ENCODE results near the gene RNF8.
"Not testable (repeated sequence)": the region's sequence is repeated elsewhere in the genome, so short reads cannot be mapped to it uniquely, and the experiment has no call there.

RNF8 gene

DNA sequence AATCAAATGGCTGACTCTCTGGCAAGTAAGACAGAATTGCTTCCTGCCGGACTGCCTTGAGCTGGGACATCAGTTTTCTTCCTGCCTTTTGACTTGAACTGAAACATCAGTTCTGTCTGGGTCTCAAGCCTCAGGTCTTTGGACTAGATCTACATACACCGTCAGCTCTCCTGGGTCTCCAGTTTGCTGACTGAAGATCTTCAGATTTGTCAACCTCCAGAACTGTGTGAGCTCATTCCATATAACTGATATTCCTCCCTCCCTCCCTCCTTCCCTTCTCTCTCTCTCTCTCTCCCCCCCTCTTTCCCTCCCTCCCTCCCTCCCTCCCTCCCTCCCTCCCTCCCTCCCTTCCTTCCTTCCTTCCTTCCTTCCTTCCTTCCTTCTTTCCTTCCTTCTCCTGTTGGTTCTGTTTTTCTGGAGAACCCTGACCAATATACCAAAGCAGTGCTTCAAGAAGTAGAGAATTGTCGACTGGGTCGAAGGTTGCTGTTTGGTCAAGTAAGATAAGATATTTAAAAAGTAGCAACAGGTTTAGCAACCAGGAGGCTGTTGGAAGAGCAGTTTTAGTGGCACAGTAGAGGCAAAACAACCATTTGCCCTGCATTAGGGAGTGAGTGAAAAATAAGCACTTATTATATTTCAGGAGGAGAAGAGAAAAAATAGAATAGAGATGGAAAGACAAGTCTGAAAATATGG, 46.2 kb downstream of the RNF8 start:
- no peak for DNase-seq (ENCODE audit: low spot score)

DNA sequence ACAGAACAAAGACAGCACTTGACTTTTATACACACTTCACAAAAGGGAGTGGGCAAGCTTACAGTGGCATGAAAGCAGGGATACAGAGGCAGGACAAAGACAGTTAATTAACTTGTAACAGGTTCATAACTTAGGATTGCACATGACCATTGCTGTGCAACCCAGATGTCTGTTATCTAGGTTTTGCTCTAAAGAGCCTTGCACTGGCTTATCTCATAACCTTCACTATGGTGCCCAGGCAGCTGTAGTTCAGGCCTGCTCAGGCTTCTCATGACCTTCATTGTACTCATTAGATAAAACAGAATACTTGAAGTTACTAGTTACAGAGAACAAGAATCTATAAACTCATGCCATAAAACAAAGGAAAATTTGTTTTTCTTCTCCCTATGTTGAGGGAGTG, 47.9 kb downstream of the RNF8 start:
- not testable (repeated sequence) for DNase-seq (ENCODE audit: low spot score)

DNA sequence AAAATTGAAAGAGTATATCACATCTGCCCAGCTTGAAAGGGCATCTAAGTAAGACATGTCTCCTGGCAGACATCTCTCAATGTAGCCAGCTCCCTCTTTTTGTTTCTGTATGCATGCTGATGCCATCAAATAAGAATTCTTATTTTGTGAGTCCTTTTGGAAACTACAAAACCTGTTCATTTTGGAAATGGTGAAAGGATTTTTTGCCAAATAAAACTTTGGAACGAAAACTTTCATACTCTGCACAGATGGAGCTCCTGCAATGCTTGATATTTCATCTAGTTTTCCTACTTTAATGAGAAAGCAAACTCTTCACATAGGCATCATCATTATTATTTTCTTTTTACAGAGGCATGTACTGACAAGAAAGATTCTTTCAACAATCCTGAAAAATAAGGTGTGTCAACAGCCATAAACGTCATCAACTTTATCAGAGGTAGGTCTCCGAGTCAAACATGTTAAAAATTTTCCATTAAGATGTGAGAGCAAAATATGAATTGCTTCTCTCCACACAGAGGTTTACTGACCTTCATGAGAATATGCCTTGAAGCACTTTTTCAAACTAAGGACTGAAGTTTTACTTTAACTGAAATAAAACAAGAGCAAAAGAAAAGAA, 53.1 kb downstream of the RNF8 start:
- DNase-seq (ENCODE audit: low spot score) = no peak

- DNase-seq (ENCODE audit: low spot score) = no peak
These were observed 54.2 kb downstream of the RNF8 start for GRCh38 chr6:37407948-37408347.

DNA sequence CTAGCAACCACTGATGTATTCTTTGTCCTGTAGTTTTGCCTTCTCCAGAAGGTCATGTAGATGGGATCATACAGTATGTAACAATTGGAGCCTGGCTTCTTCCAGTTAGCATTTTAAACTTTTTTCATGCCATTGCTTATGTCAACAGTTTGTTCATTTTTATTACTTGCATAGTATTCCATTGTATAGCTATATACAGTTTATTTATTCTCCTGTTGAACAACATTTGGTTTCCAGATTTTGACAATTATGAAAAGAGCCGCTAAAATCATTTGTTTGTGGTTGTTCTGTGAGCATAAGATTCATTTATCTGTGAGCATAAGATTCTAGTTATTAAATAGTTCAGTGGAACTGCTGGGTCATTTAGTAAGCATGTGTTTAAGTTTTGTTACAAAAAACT, 55.7 kb downstream of the RNF8 start:
- DNase-seq (ENCODE audit: low spot score) = no peak

- DNase-seq (ENCODE audit: low spot score) = no peak
These were observed 63.6 kb downstream of the RNF8 start for GRCh38 chr6:37417393-37417792.

DNA sequence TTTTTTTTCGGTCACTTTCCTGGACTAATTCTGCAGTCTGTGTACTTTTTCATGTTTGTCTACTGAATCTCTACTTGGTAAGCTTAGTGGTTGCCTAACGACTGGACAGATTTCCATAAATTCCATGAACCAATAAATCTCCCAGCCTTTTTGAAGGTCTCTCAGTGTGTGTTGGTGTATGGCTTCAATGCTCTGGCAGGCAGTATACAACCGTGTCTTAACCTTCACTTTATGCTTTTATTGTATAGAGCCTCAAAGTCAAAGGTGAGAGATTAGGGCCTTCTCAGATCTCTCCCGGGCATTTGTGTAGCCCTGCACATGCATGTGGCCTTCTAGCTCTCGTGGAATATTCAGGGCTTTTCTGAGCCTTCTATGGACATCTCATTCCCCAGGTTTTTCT, 64.9 kb downstream of the RNF8 start:
- no peak for DNase-seq (ENCODE audit: low spot score)

- DNase-seq (ENCODE audit: low spot score) = no peak
These were observed 72.5 kb downstream of the RNF8 start for GRCh38 chr6:37426058-37426944.

- no peak for DNase-seq (ENCODE audit: low spot score)
These were observed 73.2 kb downstream of the RNF8 start for GRCh38 chr6:37426945-37427510.

- DNase-seq (ENCODE audit: low spot score) = no peak
These were observed 75.6 kb downstream of the RNF8 start for GRCh38 chr6:37429352-37429750.

DNA sequence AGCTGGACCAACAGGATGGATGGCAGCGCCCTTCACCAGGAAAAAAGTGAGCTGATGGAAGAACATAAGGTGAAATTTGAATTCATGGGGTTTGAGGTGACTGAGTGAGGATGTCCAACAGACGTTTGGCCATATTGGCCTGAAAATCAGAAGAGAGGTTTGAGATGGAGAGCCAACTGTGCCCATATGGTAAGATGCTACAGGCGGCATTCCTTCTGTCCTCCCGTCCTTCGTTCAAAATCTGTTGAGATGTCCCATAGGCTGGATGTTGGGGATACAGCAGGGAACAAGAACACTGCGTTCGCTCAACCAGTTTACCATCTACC, 78.8 kb downstream of the RNF8 start:
- no peak for DNase-seq (ENCODE audit: low spot score)

DNA sequence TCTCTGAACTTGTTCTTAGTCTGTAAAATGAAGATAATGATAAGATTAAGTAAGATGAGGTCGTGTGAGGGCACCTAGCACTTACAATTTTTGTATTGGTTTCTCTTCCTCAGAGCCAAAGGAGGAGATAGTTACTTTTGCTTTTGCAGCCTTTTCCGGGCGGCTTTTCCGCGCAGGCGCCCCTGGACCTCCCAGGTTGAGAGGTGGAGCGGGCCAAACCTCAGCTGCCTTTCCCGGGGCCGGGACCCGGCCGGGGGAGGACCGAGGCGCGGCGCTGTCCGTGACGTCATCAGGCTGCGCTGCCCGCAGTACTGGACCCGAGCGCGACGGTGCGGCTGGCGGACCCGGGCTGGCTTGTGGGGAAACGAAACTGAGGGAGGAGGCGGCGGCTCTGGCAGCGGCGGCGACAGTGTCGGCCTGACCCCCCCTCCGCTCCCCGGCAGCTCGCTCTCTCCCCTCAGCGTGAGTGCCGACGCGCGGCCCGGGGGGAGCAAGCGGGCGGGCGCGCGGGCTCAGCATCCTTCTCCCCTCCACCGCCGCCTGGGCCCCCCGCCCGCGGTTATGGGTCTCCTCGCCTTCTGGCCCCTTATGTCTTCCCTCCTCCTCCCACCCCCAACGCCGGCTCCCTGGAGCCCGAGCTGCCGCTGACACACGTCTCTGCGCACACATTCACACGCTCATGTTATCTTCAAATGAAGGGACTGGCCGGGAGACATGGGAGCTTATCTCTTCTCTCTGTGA, 79.3 kb downstream of the RNF8 start, which contains the start of gene CMTR1:
Gene CMTR1 (plus strand): TSS at position 306 of the 741 bp plus-strand sequence. CDS start 2,409 bp downstream, outside the sequence.
- peak; percentile 98 for DNase-seq (ENCODE audit: low spot score)

GRCh38 chr6:37433657-37434271, 80.0 kb downstream of the RNF8 start:
- DNase-seq (ENCODE audit: low spot score) = peak; percentile 38

GRCh38 chr6:37435373-37435772, 81.6 kb downstream of the RNF8 start:
- DNase-seq (ENCODE audit: low spot score) = no peak

DNA sequence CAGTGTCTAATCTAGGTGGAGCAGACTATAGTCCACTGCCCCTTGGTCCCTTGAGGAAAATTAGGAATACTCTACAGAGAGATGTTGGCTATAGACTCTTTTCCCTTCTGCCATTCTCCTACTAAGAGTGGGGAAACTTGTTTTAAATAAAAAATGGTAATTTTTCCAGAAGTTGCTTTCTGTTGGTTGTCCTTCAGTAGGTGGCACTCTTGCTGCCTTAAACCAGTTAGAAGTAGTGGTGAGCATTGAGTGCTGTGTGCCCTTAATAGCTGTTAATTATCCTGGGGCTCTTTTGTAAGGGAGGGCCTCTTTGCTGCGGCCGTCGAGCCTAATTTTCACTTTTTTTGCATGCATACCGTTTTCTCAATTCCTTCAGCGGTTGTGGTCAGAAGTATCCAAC, 82.0 kb downstream of the RNF8 start:
- DNase-seq (ENCODE audit: low spot score) = no peak

DNA sequence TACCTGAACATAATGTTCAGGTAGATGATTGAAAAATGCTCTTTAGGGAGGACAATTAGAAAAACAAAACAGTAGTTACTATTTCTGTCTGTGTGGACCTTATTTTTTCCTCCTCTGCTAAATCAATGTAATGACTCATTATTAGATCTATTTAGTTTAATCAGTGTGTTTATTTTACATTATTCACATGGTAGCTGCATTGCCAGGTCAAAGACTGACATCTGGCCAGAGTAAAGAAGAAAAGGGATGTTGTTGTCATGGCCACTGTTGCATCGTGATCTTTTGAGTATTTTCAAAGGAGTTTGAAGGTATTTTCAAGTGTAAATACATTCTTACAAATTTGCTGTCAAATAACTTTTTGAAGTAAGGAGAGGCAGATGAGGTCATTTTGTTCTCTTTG, 85.1 kb downstream of the RNF8 start:
- DNase-seq (ENCODE audit: low spot score) = no peak

DNA sequence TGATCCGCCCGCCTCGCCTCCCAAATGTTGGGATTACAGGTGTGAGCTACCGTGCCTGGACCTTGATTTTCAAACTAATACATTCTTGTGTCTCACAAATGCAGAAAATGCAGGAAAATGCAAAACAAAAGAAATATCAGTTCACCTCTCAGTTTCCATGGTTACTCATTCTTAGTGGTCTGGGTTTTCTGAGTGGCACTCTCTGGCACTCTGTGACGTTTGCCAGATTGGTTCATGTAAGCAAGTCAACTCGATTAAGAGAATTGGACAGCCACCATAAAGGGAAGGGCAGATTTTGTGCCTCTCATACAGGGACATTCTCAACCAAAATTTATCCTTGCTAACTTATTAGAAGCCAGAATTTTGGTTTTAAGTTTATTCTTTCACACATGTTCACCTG, 87.9 kb downstream of the RNF8 start:
- DNase-seq (ENCODE audit: low spot score) = no peak

DNA sequence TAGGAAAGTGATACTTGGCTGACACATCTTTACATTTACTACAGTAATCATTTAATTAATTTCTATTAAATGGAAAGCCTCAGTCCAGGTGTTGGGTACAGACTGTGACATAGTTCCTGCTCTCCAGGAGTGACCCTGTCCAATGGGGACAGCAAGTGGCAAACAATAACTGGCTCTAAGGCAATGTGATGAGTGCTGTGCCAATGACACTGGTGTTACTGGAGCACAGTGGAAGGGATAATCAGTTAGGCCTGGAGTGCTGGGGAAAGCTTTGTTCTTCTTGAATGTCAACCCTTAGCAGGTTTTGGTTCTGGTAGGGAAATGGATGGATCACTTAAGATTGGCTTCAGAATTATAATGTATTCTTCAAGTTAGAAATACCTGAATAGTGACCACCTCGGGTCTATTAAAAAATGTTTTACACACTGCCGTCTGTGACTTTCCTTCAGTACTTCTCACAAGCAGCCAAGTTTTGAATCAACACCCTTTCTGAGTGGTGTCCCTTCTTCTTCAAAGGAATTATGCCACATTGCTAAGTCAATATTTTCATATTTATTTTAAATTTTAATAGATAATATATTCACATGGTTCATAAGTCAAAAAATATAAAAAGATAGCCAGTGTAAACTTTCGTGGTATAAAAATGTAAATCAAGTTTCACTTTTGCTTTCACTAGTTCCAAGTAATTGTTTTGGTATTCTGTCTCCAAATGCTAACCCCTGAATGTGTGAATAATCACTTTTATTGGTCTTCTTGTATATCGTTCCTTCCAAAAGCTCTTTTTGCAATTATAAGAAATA, 88.8 kb downstream of the RNF8 start:
- DNase-seq (ENCODE audit: low spot score) = no peak

- not testable (repeated sequence) for DNase-seq (ENCODE audit: low spot score)
These were observed 89.4 kb downstream of the RNF8 start for GRCh38 chr6:37443216-37443542.

All from germinal center (tissue), 1 donor.